GM10248 (cell line): Measurements from ENCODE around the gene RGS7.

Source experiments
- CTCF ChIA-PET: fragments of 300-600 bp; sonication (Branson Sonifier 250); formaldehyde crosslinking; extraction: SDS; loops from one replicate; lab custom pipeline; 2021; ENCODE audit warnings: antibody characterized with exemption; lab: Yijun Ruan, JAX
- POLR2A ChIA-PET: fragments of 350-650 bp; sonication (Branson Sonifier 250); formaldehyde crosslinking; extraction: SDS; loops from one replicate; lab custom pipeline; 2020; ENCODE audit warnings: antibody characterized with exemption; lab: Yijun Ruan, JAX
- DNase-seq: peaks from one replicate; pipeline ENCODE4 v3.0.0; 2012; ENCODE audit errors: extremely low spot score
- CTCF ChIP-seq: IDR thresholded peaks from 2 replicates; pipeline ENCODE4 v1.5.1; 2012; ENCODE audit warnings: mild to moderate bottlenecking, low read depth; ENCODE audit errors: extremely low read depth, missing control alignments, control extremely low read depth

The RGS7 gene

DNA sequence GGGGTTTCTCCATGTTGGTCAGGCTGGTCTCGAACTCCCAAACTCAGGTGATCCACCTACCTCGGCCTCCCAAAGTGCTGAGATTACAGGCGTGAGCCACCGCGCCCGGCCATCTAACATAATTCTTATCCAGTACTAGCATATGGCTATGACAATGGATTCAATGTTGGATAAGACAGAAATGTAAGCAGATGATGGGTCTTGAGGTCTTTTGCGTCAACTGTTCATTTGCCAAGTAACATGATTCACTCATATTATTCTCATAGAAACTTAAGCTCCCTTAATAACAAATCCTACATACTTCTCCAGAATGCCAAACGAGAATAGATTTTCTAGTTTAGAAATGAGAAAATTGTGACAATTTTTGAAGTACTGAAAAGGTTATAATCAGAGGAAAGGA, 170.3 kb downstream of the RGS7 start:
- no peak for DNase-seq
- no peak for TF ChIP-seq CTCF
- CTCF ChIA-PET: no interaction called here
- POLR2A ChIA-PET: no interaction called here

- DNase-seq: no peak
- TF ChIP-seq CTCF: no peak
- ChIA-PET POLR2A (no interaction called here), CTCF (no interaction called here)
Measured at GRCh38 chr1:241181971-241182370, 175.0 kb downstream of the RGS7 start.

- DNase-seq: no peak
- no peak for TF ChIP-seq CTCF
- ChIA-PET POLR2A (no interaction called here), CTCF (no interaction called here)
Measured at GRCh38 chr1:241181471-241181870, 175.5 kb downstream of the RGS7 start.

GRCh38 chr1:241180569-241180968, 176.4 kb downstream of the RGS7 start:
- ChIA-PET CTCF (no interaction called here), POLR2A (no interaction called here)
- no peak for DNase-seq
- no peak for TF ChIP-seq CTCF

DNA sequence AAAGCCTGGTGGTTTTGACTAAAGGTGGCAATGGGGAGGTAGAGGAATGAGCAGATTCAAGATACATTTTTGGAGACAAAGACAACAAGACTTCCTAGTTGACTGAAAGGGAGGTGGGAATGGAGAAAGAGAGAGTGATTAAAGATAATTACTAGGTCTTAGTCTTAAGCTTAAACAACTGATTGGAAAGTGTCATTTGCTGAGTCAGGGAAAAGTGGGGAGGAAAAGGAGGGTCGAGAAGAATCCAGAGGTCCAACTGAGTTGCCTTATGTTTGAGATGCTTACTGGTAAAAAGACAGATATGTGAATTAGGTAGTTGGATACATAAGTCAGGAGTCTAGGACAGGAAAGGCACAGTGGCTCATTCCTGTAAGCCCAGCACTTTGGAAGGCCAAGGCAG, 179.3 kb downstream of the RGS7 start:
- POLR2A ChIA-PET: interaction anchor here (0.6 kb wide), 1 partner anchor 19 kb away, joined by 4 read pairs; no protein-coding TSS in a partner anchor
- no peak for DNase-seq
- TF ChIP-seq CTCF: no peak
- CTCF ChIA-PET: no interaction called here

DNA sequence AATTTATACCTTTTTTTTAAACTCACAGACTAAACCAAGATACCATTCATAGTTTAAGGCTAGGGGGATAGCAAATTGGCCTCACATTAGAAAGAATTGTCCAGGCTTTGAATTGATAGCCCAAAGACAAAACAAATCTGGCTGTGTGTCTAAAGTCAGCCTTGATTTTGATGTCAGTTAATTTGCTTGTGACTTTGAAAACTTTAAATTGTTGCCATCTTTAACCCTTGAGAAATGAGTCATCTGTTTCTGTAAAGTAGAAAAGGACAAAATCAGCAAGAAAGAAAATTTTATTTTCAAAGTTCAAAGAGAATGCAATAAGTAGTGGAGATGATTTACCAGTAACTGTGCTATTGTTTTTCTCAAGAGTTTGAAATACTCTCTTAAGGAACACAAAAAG, 184.5 kb downstream of the RGS7 start:
- ChIA-PET CTCF (no interaction called here), POLR2A (no interaction called here)
- no peak for TF ChIP-seq CTCF
- no peak for DNase-seq

GRCh38 chr1:241171991-241172390, 185.0 kb downstream of the RGS7 start:
- no peak for DNase-seq
- ChIA-PET CTCF (no interaction called here), POLR2A (no interaction called here)
- TF ChIP-seq CTCF: no peak
